ENCODE measurements around the gene CYP3A7. TPM values are rescaled to one million over a fixed set of nuclear protein-coding genes. Genes with fewer than 3 reads are reported as not detected.

CYP3A7 gene
- total RNA-seq, 1 experiment from 2014 or later: not detected

- no peak for TF ChIP-seq GRHL2 (CRISPR knock-in tag; IDR thresholded peaks at IDR 0.05; ENCODE audit: insufficient replicate concordance, severe bottlenecking)
Observed at GRCh38 chr7:99709838-99710578, 25.0 kb downstream of the CYP3A7 start (continued).

- Mint-ChIP-seq H3K27ac (no peak overlapping the region), H3K27me3 (ENCODE audit: low read depth) (peaks cover 9% of the 10 kb centered on the region), H3K4me3 (no peak overlapping the region), H3K9me3 (peaks cover 46% of the 10 kb centered on the region), H3K4me1 (no peaks in the 10 kb centered on the region), H3K36me3 (peaks cover 21% of the 10 kb centered on the region)
- ATAC-seq (no peak), DNase-seq (ENCODE audit: low spot score) (no peak)
- ChIA-PET POLR2A (no interaction called here), CTCF (no interaction called here)
- TF ChIP-seq NFATC4 (CRISPR knock-in tag; IDR thresholded peaks at IDR 0.05) (no peak), ATF2 (CRISPR knock-in tag; IDR thresholded peaks at IDR 0.05; ENCODE audit: borderline replicate concordance, low read depth) (no peak), OVOL2 (CRISPR knock-in tag; IDR thresholded peaks at IDR 0.05; ENCODE audit: borderline replicate concordance) (no peak), GABPB1 (CRISPR knock-in tag; IDR thresholded peaks at IDR 0.05) (no peak), IRF1 (CRISPR knock-in tag; IDR thresholded peaks at IDR 0.05) (no peak), ZMAT4 (CRISPR knock-in tag; IDR thresholded peaks at IDR 0.05) (no peak)
Observed at GRCh38 chr7:99709260-99709659, 25.7 kb downstream of the CYP3A7 start.

- no peak for DNase-seq (ENCODE audit: low spot score)
- Mint-ChIP-seq H3K4me1 (no peaks in the 10 kb centered on the region), H3K27me3 (ENCODE audit: low read depth) (peaks cover 10% of the 10 kb centered on the region), H3K36me3 (peaks cover 21% of the 10 kb centered on the region), H3K9me3 (peaks cover 50% of the 10 kb centered on the region), H3K27ac (no peak overlapping the region), H3K4me3 (no peak overlapping the region)
- ATAC-seq: no peak
- POLR2A ChIA-PET: no interaction called here
- CTCF ChIA-PET: no interaction called here
- no peak for TF ChIP-seq ARID4B (CRISPR knock-in tag; IDR thresholded peaks at IDR 0.05; ENCODE audit: borderline replicate concordance)
- no peak for TF ChIP-seq ERG (CRISPR knock-in tag; IDR thresholded peaks at IDR 0.05)
- no peak for TF ChIP-seq NR3C1 (CRISPR knock-in tag; conservative IDR thresholded peaks at IDR 0.05; ENCODE audit: low read depth)
- TF ChIP-seq ELF4 (CRISPR knock-in tag; IDR thresholded peaks at IDR 0.05; ENCODE audit: low read depth): no peak
- TF ChIP-seq RORB (CRISPR knock-in tag; IDR thresholded peaks at IDR 0.05): no peak
- TF ChIP-seq SMAD3 (CRISPR knock-in tag; IDR thresholded peaks at IDR 0.05; ENCODE audit: borderline replicate concordance): no peak
- TF ChIP-seq FOXJ3 (CRISPR knock-in tag; IDR thresholded peaks at IDR 0.05; ENCODE audit: borderline replicate concordance): no peak
- TF ChIP-seq ZNF263 (CRISPR knock-in tag; IDR thresholded peaks at IDR 0.05; ENCODE audit: low read depth): no peak
- TF ChIP-seq GABPB1 (CRISPR knock-in tag; IDR thresholded peaks at IDR 0.05): no peak
- no peak for TF ChIP-seq ZNF317 (CRISPR knock-in tag; IDR thresholded peaks at IDR 0.05; ENCODE audit: borderline replicate concordance, low read depth)
- TF ChIP-seq FOXP1 (CRISPR knock-in tag; IDR thresholded peaks at IDR 0.05; ENCODE audit: borderline replicate concordance): no peak
- TF ChIP-seq MYBL2 (CRISPR knock-in tag; IDR thresholded peaks at IDR 0.05): no peak
- no peak for TF ChIP-seq ZNF671 (CRISPR knock-in tag; IDR thresholded peaks at IDR 0.05)
- TF ChIP-seq IRF1 (CRISPR knock-in tag; IDR thresholded peaks at IDR 0.05): no peak
- no peak for TF ChIP-seq GRHL2 (CRISPR knock-in tag; IDR thresholded peaks at IDR 0.05; ENCODE audit: insufficient replicate concordance, severe bottlenecking)
- TF ChIP-seq ZBTB21 (CRISPR knock-in tag; IDR thresholded peaks at IDR 0.05; ENCODE audit: borderline replicate concordance): no peak
- no peak for TF ChIP-seq MLX (CRISPR knock-in tag; IDR thresholded peaks at IDR 0.05)
- no peak for TF ChIP-seq ETV6 (CRISPR knock-in tag; IDR thresholded peaks at IDR 0.05)
Observed at GRCh38 chr7:99707096-99707495, 27.9 kb downstream of the CYP3A7 start.

All from WTC11 (cell line).